HG02571 (cell line): Measurements from ENCODE around the gene FAM222A.

Experiments
- ATAC-seq: cut with Tn5 transposase; IDR thresholded peaks from one replicate; pipeline ENCODE4 v1.9.1; 2021; ENCODE audit warnings: mild to moderate bottlenecking, moderate library complexity; ENCODE audit not compliant: unreplicated experiment

FAM222A gene

DNA sequence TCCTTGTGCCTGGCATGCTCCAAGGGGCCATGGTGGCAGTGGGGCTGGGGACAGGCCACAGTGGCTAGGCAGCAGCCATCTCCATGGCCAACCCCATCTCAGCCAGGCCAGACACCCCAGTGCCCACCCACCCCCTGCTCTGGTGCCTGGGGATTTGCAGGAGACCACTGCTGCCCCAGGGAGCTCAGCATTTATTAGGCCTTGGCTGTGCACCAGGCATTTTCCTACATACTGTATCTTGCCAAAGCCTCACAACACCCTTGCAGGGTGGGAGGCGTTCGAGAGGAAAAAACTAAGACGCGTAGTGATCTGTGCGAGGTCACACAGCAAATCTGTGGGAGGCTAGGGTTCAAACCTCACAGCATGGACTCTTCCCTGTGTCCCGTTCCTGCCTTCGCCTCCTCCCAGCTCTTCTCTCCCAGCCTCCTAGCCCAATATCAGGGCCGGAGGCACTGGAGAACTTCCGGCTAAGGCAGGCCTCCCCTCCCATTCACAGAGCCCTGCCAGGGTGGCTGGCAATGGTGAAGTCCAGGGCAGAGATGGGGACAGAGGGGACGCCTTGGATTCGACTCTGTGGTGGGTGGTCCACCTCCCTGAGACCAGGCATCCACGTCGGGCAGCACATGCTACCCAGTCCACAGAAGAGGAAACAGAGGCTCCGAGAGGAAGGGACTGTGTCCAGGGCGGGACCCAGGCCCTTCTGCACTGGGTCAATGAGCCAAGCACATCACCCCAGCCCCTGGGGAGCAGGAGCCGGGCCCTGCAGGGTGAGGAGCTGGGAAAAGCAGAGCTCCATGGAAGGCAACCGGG is 57.4 kb downstream of the FAM222A start:
- no peak for ATAC-seq

- ATAC-seq: no peak
These were observed 58.4 kb downstream of the FAM222A start for GRCh38 chr12:109771746-109772621.

DNA sequence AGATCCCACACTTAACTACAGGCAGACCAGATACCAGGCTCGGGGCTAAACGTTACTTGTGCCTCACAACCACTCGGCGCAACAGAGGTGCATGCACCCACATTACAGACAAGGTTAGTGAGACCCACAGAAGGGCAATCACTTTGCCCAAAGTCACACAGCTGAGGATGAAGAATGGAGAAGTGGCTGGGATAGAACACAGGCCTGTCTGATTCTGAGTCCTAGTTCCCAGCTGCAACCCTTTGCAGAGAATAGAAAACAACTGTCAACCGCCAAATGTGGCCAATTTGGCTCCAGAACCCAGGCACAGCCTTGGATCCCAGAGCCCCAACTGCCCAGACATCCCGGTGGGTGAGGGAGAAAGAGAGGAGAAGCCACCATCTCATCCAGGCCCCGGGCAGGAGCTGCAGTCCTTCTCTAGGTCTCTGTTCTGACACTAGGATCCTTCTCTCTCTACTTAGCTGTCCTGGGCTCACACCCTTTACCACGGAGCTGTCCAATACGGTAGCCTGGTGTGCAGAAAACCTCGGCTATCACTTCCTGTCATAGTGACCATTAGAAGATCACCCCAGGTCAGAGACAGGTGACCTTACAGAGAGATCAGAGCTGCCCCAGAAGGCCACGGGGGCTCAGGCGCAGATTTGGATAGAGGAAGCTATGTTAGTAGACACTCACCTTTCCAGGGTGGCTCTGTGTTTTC is 59.1 kb downstream of the FAM222A start:
- ATAC-seq: no peak

DNA sequence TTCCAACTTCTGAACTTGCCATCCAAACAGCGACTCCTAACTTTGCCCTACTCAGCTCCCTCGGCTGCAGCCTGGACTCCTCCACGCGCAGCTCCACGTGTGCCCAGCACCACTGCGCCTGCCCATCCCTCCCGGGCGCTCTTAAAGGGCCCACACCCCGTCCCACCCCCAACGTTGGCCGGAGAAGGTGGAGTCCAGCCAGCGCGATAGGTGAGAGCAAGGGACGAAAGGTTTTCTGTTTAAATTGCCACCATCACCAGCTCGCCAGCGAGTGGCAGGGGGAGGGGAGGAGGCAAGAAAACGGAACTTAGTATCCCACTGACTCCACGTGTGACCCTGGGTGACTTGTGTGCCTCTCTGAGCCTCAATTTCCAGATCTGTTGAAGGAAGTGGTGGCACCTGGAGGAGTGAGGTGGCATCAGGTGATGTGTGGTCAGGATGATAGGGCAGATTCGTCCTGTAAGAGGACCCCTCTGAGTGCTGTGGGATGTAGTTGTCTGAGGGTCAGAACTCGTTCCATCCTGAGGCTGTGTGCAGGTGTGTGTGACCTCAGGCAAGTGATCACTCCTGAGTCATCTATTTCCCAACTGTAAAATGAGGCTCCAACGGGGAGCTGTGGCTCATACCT is 59.9 kb downstream of the FAM222A start:
- ATAC-seq: no peak

DNA sequence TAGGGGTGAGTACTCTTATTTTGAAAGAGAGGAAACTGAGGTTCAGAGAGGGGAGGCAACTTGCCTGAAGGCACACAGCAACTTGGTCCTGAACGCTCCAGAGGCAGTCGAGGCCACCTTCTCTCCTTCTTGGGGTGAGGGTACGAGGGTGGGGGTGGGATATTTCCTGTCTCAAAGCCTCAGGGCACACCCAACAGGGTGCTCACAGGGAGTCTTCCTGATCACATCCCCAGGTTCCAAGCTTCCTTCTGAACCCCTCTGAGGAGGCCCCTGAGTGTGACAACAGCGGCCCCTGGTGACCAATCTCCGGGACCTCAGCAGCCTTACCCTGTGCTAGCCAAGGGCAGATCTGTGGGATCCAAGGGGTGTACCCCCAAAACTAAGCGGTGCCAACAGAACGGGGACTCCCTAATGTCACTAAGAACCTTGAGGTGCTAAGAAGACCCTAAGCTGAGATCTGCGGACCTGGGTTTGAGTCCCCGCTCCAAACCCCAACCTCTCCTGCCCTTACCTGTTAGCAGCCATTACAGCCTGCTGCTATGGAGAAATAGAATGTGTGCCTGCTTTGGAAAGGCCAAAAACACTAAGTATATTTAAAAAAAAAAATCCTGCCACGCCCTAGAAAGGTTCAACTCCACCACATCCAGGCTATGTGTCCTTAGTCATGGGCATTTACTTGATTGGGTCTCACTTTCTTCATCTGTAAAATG is 61.7 kb downstream of the FAM222A start:
- no peak for ATAC-seq

GRCh38 chr12:109776624-109777023 is 63.0 kb downstream of the FAM222A start:
- ATAC-seq: no peak

DNA sequence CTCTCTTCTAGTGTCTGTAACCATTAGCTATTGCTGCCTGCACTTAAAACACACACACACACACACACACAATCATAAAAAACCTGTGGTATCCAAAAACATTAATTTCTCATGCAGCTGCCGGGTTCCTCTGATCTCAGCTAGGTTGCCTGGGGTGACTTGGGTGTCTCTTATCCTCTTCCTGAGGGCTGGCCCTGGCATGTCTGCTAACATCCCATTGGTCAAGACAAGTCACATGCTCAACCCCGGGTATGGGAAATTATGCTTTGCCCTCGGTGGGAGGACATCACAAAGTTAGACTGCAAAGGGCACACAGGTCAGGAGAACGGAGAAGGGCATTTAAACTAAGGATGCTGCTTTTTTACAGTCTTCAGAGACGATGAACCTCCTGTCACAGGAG is 63.9 kb downstream of the FAM222A start:
- ATAC-seq: no peak

GRCh38 chr12:109778684-109779083 is 65.1 kb downstream of the FAM222A start:
- no peak for ATAC-seq

- no peak for ATAC-seq
These were observed 65.8 kb downstream of the FAM222A start for GRCh38 chr12:109779382-109779781.

DNA sequence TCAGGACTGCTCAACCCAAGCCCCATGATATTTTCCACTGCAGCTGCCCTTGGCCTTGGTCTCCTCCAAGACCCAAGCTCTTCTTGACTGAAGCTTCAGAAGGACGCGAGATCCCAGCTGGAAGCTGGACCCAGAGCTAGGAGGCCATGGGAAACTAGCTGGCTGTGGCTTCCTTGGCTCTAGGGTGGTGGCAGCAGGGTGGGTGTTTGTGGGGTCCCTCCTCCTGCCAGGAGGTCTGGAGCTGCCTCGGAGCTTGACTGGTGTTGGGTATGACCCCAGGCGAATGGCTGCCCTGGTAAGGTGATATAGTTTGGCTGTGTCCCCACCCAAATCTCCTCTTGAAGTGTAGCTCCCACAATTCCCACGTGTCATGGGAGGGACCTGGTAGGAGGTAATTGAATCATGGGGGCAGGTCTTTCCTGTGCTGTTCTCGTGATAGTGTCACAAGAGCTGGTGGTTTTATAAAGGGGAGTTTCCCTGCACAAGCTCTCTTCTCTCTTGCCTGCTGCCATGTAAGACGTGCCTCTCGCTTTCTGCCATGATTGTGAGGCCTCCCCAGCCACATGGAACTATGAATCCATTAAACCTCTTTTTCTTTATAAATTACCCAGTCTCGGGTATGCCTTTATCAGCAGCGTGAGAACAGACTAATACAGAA is 68.2 kb downstream of the FAM222A start:
- ATAC-seq: no peak

DNA sequence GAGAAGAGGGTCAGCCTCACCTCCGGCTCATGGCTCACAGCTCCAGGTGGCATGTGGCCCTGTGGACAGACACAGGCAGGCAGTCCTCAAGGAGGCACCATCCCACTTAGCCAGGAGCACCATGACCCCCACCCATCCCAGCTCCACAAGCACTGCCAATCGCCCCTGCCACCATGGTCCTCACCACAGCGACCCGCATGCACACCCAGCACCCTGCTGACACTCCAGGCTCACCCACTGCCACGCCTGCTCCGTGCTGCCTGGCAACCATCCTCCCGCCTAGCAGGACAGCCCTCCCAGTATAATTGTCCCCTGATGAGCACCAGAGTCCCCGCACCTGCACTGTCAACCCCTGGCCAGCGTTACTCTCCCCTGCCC is 68.7 kb downstream of the FAM222A start:
- ATAC-seq: no peak

- ATAC-seq: no peak
These were observed 69.7 kb downstream of the FAM222A start for GRCh38 chr12:109783135-109783964.

DNA sequence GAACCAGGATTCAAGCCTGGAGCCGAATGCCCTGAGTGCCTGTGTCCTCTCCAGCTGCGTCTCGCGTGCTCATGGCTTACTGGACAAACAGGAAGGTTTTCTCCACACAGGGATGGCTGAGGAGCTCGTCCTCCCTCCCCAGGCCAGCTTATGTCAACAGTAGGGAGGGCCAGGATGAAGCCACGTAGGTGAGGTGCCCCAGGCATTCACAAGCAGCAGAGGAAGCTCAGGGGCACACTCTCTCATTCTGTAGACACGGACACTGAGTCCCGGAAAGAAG is 70.3 kb downstream of the FAM222A start:
- no peak for ATAC-seq

GRCh38 chr12:109785854-109786253 is 72.2 kb downstream of the FAM222A start:
- no peak for ATAC-seq

DNA sequence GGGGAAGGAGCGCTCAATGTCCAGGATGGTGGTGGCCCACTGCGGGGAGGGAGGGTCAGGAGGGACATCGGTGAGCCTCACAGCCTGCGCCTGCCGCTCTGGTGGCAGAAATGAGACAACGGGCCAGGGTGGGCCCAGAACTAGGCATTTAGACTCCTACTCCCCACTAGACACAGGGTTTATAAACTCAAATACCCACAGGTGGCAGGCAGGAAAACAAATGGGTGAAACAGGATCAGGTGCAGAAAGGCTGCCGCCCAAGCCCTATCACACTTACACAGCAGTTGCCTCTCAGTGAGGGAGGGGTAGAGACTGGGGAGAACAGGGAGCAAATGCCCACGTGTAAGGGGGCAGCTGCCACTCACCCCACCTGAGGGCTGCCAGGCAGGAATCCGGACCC is 73.2 kb downstream of the FAM222A start:
- ATAC-seq: no peak

DNA sequence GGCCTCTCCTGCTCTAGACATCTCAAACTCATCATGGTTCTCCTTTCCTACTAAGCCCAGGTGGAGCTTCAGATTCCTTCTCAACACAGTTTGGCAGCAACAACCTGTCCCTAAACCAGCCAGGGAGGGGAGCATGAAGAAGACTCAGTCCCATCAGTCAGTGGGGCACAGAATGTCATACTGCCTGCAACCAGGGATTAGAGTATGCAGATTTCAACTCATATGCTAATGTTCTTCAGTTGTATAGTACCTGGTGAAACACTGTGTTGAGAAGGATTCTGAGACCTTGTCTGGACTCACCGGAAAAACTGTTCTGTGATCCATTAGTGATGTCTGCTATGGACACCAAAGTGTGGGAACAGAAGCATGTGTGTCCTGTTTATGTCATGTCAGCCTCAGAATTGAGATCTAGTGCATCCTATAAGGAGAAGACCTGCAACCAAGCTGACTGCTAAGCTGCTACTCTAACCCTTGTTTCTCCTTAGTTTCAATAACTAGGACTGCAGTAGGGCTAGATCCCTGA is 76.0 kb downstream of the FAM222A start:
- no peak for ATAC-seq

- ATAC-seq: no peak
These were observed 79.4 kb downstream of the FAM222A start for GRCh38 chr12:109792992-109793391.

GRCh38 chr12:109793411-109793810 is 79.8 kb downstream of the FAM222A start:
- ATAC-seq: no peak
